Spleen (tissue), 11 donors: Measurements from ENCODE around the gene HIPK2. TPM values are rescaled to one million over a fixed set of nuclear protein-coding genes. Genes with fewer than 3 reads are reported as not detected.

Experiments used
- DNase-seq: peaks from one replicate; pipeline ENCODE4 v3.0.0-alpha.2; 2020
- H3K27ac ChIP-seq, 8 donors: fragments of 200-600 bp; sonication (generic) in 7 of 8; 1 replicate in 4 of 8; 2 replicates in 4 of 8; pipeline versions ENCODE4 v1.5.0 to v1.8.0; 2016 to 2021; ENCODE audit warnings: inconsistent platforms in 4 of 8, mild to moderate bottlenecking in 4 of 8, moderate library complexity in 1 of 8
- H3K27me3 ChIP-seq, 7 donors: fragments of 200-600 bp; sonication (generic) in 6 of 7; replicated peaks in 1 of 7; 1 replicate in 4 of 7; 2 replicates in 3 of 7; pipeline versions ENCODE4 v1.5.0 to v1.8.0; 2016 to 2021; ENCODE audit warnings: inconsistent platforms in 3 of 7, mild to moderate bottlenecking in 1 of 7
- H3K36me3 ChIP-seq, 6 donors: fragments of 200-600 bp; sonication (generic) in 5 of 6; 1 replicate in 4 of 6; 2 replicates in 2 of 6; pipeline versions ENCODE4 v1.5.0 to v1.8.0; 2016 to 2021; ENCODE audit warnings: inconsistent platforms in 2 of 6
- H3K4me1 ChIP-seq, 6 donors: fragments of 200-600 bp; sonication (generic) in 5 of 6; 1 replicate in 3 of 6; 2 replicates in 3 of 6; pipeline versions ENCODE4 v1.5.0 to v1.8.0; 2016 to 2021; ENCODE audit warnings: inconsistent platforms in 3 of 6
- H3K4me3 ChIP-seq, 8 donors: fragments of 200-600 bp; sonication (generic) in 7 of 8; 1 replicate in 4 of 8; 2 replicates in 4 of 8; pipeline versions ENCODE4 v1.5.0 to v1.8.0; 2016 to 2021; ENCODE audit warnings: inconsistent platforms in 4 of 8, mild to moderate bottlenecking in 4 of 8, moderate library complexity in 2 of 8
- H3K9me3 ChIP-seq, 8 donors: fragments of 200-600 bp; sonication (generic) in 7 of 8; 1 replicate in 4 of 8; 2 replicates in 4 of 8; pipeline versions ENCODE4 v1.5.0 to v1.8.0; 2016 to 2021; ENCODE audit warnings: inconsistent platforms in 4 of 8
- CTCF ChIP-seq, 11 experiments: fragments of 200-600 bp in 7 of 11; fragments of 450-650 bp in 4 of 11; sonication (generic) in 4 of 11; IDR thresholded peaks in 8 of 11; conservative IDR thresholded peaks in 3 of 11; 1 replicate in 7 of 11; 2 replicates in 4 of 11; pipeline versions ENCODE4 v1.4.0 to v1.8.0; 2016 to 2021; ENCODE audit warnings: antibody characterized with exemption in 11 of 11, inconsistent platforms in 4 of 11, mild to moderate bottlenecking in 1 of 11
- POLR2A ChIP-seq, 3 donors: fragments of 450-650 bp; IDR thresholded peaks; one replicate each; pipeline ENCODE4 v1.5.1; 2017; ENCODE audit warnings: antibody characterized with exemption in 3 of 3, mild to moderate bottlenecking in 1 of 3
- POLR2AphosphoS5 ChIP-seq, 3 donors: sonication (generic); formaldehyde crosslinking; IDR thresholded peaks; one replicate each; pipeline ENCODE4 v1.5.1; 2017; ENCODE audit warnings: antibody characterized with exemption in 3 of 3
- WGBS, 5 donors: extraction: QIAGEN DNeasy Blood & Tissue Kit in 3 of 5; methylation state at CpG; one replicate each; pipeline versions ENCODE4 v1.1.5 to v1.1.7; 2013 to 2018; 5-methylcytosine and 5-hydroxymethylcytosine counted together
- intact Hi-C: fragments of 100-400 bp; cut with DNase I; formaldehyde crosslinking; loops from one replicate; pipeline ENCODE4 v1.15.0; 2023; ENCODE audit warnings: low total_unique reads
- polyA plus RNA-seq, 3 donors: library from polyadenylated mRNA; stranded (reverse); fragments of 200-250 nt; gene quantifications; one replicate each; pipeline ENCODE4 v1.2.1, GENCODE V29; 2013
- total RNA-seq, 7 donors: library from RNA; depleted of rRNA in 3 of 7; stranded (reverse); fragments of >200 nt in 3 of 7; fragmentation: NEBNext Ultra II Directional in 4 of 7; extraction: Animal tissue kit (Norgen Biotek cat#: 25700) in 4 of 7; gene quantifications; one replicate each; pipeline versions ENCODE4 v1.1.0 to v1.2.1, GENCODE V29; 2016 to 2021
- donor health status: healthy with polysubstance abuse.
- donor health status: DM: no; HTN: no; CAD: no; lungs with moderate emphysema.
- donor health status: DM: no; HTN: no; CAD: no.
- donor health status: Bipolar disorder and iron deficiency.
- donor health status: healthy.
- donor health status: DM: no; HTN: no; CAD: no.
- donor health status: DM: yes; HTN: yes; CAD: no.

The HIPK2 gene
- total and polyA plus RNA-seq, 10 donors: 1.7 to 97.5 (median 51.8) TPM

DNA sequence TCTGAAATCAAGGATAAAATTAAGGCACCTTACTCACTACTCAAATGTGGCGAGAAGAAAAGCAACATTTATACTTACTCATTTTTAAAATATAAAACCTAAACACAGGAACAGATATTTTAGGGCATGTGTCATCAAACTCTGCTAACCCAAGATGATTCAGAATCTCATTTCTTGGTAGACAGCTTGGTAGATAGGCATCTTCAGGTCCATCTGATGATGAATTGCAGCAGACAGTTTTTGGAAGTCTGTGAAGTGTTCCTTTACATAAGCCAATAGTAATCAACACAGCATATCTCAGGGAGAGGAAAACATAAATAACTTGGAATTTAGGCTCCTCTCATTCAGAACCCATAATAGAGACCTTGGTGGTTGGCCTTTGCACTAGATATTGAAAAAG is 3.4 kb downstream of the HIPK2 start:
- DNase-seq: no peak
- TF ChIP-seq CTCF (IDR thresholded peaks at IDR 0.05 in 8 of 11, conservative IDR thresholded peaks at IDR 0.05 in 3 of 11) (no peak), POLR2A (IDR thresholded peaks at IDR 0.05) (no peak), POLR2AphosphoS5 (IDR thresholded peaks at IDR 0.05) (no peak)
- WGBS, 5 donors: 79 to 86% (median 85%) methylated on average over 1 of the region's 1 CpG
- no peaks in the 10 kb centered on the region for H3K9me3 ChIP-seq
- H3K4me3 ChIP-seq: no peak overlapping the region
- H3K27me3 ChIP-seq: peaks cover 0 to 2% (median 0%) of the 10 kb centered on the region in 7 donors
- peak overlapping the region in 2 of 8 donors; percentile 45 to 97 for H3K27ac ChIP-seq
- H3K4me1 ChIP-seq: peaks cover 26 to 82% (median 65%) of the 10 kb centered on the region in 6 donors
- H3K36me3 ChIP-seq: peaks cover 0 to 17% (median 3%) of the 10 kb centered on the region in 6 donors
- intact Hi-C loops: loop anchor here (2.0 kb wide), 1 partner anchor 128 kb away; no protein-coding TSS in a partner anchor

- H3K27ac ChIP-seq: peak overlapping the region in 4 of 8 donors; percentile 15 to 64 (median 49)
- H3K4me1 ChIP-seq: peaks cover 30 to 82% (median 67%) of the 10 kb centered on the region in 6 donors
- H3K4me3 ChIP-seq: no peak overlapping the region
Observed at GRCh38 chr7:139773371-139773770, 4.4 kb downstream of the HIPK2 start.

DNA sequence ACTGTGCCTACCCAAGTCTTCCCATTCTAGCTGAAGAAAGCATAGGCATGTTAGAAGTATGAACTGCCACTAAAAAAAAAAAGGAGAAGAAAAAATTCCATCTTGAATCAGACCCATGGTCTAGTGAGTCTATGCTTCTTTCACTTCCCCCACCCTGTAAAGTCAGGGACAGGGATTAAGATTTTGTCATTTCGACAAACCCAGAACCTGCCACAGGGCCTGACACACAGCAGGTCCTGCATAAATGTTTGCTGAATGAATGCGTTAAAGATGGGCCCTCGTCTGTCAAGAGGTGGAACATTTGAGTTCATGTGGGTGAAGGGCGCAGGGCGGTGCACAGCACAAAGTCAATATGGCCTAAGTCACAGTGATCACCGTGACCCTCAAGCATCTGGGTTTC is 4.9 kb downstream of the HIPK2 start:
- 72 to 82% (median 81%) methylated on average over 6 of the region's 6 CpGs for WGBS, 5 donors
- H3K27ac ChIP-seq: peak overlapping the region in 4 of 8 donors; percentile 15 to 64 (median 49)
- H3K9me3 ChIP-seq: no peaks in the 10 kb centered on the region
- no peaks in the 10 kb centered on the region for H3K27me3 ChIP-seq
- intact Hi-C loops: no loop called here
- no peak for TF ChIP-seq CTCF (IDR thresholded peaks at IDR 0.05 in 8 of 11, conservative IDR thresholded peaks at IDR 0.05 in 3 of 11)
- peak in 1 of 3 donors; percentile 47 for TF ChIP-seq POLR2AphosphoS5 (IDR thresholded peaks at IDR 0.05)
- peaks cover 35 to 85% (median 71%) of the 10 kb centered on the region in 6 donors for H3K4me1 ChIP-seq
- DNase-seq: no peak
- H3K36me3 ChIP-seq: peaks cover 0 to 27% (median 3%) of the 10 kb centered on the region in 6 donors
- H3K4me3 ChIP-seq: no peak overlapping the region

More at GRCh38 chr7:139773371-139773770, 4.4 kb downstream of the HIPK2 start:
- no peak for TF ChIP-seq CTCF (IDR thresholded peaks at IDR 0.05 in 8 of 11, conservative IDR thresholded peaks at IDR 0.05 in 3 of 11)
- no peak for TF ChIP-seq POLR2A (IDR thresholded peaks at IDR 0.05)
- no peak for TF ChIP-seq POLR2AphosphoS5 (IDR thresholded peaks at IDR 0.05)
- no peaks in the 10 kb centered on the region for H3K9me3 ChIP-seq
- DNase-seq: no peak
- peaks cover 0 to 27% (median 3%) of the 10 kb centered on the region in 6 donors for H3K36me3 ChIP-seq
- H3K27me3 ChIP-seq: no peaks in the 10 kb centered on the region
- intact Hi-C loops: no loop called here
- 79 to 90% (median 86%) methylated on average over 5 of the region's 5 CpGs for WGBS, 5 donors

- TF ChIP-seq POLR2A (IDR thresholded peaks at IDR 0.05) (no peak), CTCF (IDR thresholded peaks at IDR 0.05 in 8 of 11, conservative IDR thresholded peaks at IDR 0.05 in 3 of 11) (no peak), POLR2AphosphoS5 (IDR thresholded peaks at IDR 0.05) (no peak)
- no peak for DNase-seq
- Histone ChIP-seq H3K27me3 (no peaks in the 10 kb centered on the region), H3K4me3 (no peak overlapping the region), H3K9me3 (no peaks in the 10 kb centered on the region), H3K27ac (peak overlapping the region in 4 of 8 donors; percentile 5 to 64 (median 49)), H3K4me1 (peaks cover 43 to 93% (median 79%) of the 10 kb centered on the region in 6 donors), H3K36me3 (peaks cover 0 to 27% (median 3%) of the 10 kb centered on the region in 6 donors)
- WGBS, 5 donors: 70 to 87% (median 82%) methylated on average over 7 of the region's 7 CpGs
- intact Hi-C loops: no loop called here
Observed at GRCh38 chr7:139772115-139772514, 5.7 kb downstream of the HIPK2 start.
